NB4 (cell line): ENCODE data around the gene LITAF.

Experiments used
- CTCF ChIP-seq: IDR thresholded peaks from one replicate; pipeline ENCODE4 v1.5.1; 2012; ENCODE audit warnings: low read depth, low read length
- MAX ChIP-seq: IDR thresholded peaks from 2 replicates; pipeline ENCODE4 v1.6.1; 2011; ENCODE audit warnings: low read depth, low read length
- MYC ChIP-seq: IDR thresholded peaks from 2 replicates; pipeline ENCODE4 v1.6.1; 2011; ENCODE audit warnings: low read depth, low read length
- POLR2A ChIP-seq: IDR thresholded peaks from 2 replicates; pipeline ENCODE4 v1.6.1; 2011; ENCODE audit warnings: mild to moderate bottlenecking; ENCODE audit not compliant: insufficient read length; ENCODE audit errors: extremely low read depth

- no peak for TF ChIP-seq CTCF
- no peak for TF ChIP-seq POLR2A
- no peak for TF ChIP-seq MYC
- no peak for TF ChIP-seq MAX
Observed at GRCh38 chr16:11596572-11597226, 10.0 kb upstream of the LITAF start.
